DOHH2 (cell line): ENCODE results near the gene PPM1A.

Experiments
- H3F3A ChIP-seq: fragments of 200-600 bp; sonication (generic), shearing (Covaris generic); 2 replicates; pipeline ENCODE4 v1.6.0; 2016; ENCODE audit warnings: antibody characterized with exemption, mild to moderate bottlenecking; ENCODE audit not compliant: control insufficient read depth, insufficient read depth
- H3K27ac ChIP-seq: fragments of 200-600 bp; sonication (generic); 2 replicates; pipeline ENCODE4 v1.5.1; 2014; ENCODE audit warnings: low read depth, mild to moderate bottlenecking, low read length, moderate library complexity
- H3K27me3 ChIP-seq: fragments of 200-600 bp; sonication (generic); 2 replicates; pipeline ENCODE4 v1.6.1; 2014; ENCODE audit warnings: mild to moderate bottlenecking, low read length, mixed read lengths; ENCODE audit not compliant: control insufficient read depth
- H3K36me3 ChIP-seq: fragments of 200-600 bp; sonication (generic); 2 replicates; pipeline ENCODE4 v1.6.1; 2014; ENCODE audit warnings: mild to moderate bottlenecking, low read length, moderate library complexity, mixed read lengths; ENCODE audit not compliant: control insufficient read depth
- H3K4me1 ChIP-seq: fragments of 200-600 bp; sonication (generic); 2 replicates; pipeline ENCODE4 v1.6.1; 2014; ENCODE audit warnings: mild to moderate bottlenecking, low read length, mixed read lengths; ENCODE audit not compliant: control insufficient read depth
- H3K4me2 ChIP-seq: fragments of 200-600 bp; sonication (generic); 2 replicates; pipeline ENCODE4 v1.6.0; 2014; ENCODE audit warnings: mild to moderate bottlenecking, low read length, moderate library complexity
- H3K4me3 ChIP-seq: fragments of 200-600 bp; sonication (generic); 2 replicates; pipeline ENCODE4 v1.5.1; 2014; ENCODE audit warnings: mild to moderate bottlenecking, low read length, mixed read lengths
- H3K79me2 ChIP-seq: fragments of 200-600 bp; sonication (generic); 2 replicates; pipeline ENCODE4 v1.6.1; 2014; ENCODE audit warnings: mild to moderate bottlenecking, low read length, mixed read lengths; ENCODE audit not compliant: control insufficient read depth
- H3K9me2 ChIP-seq: fragments of 200-600 bp; sonication (generic); replicated peaks from 2 replicates; pipeline ENCODE4 v1.6.1; 2014; ENCODE audit warnings: mild to moderate bottlenecking, low read length, mixed read lengths; ENCODE audit not compliant: control insufficient read depth
- H3K9me3 ChIP-seq: fragments of 200-600 bp; sonication (generic); 2 replicates; pipeline ENCODE4 v1.6.1; 2014; ENCODE audit warnings: antibody characterized with exemption, low read length, mixed read lengths; ENCODE audit not compliant: control insufficient read depth, insufficient read depth
- H4K20me1 ChIP-seq: fragments of 200-600 bp; sonication (generic); 2 replicates; pipeline ENCODE4 v1.6.0; 2014; ENCODE audit warnings: low read depth, mild to moderate bottlenecking, antibody characterized with exemption, low read length, moderate library complexity; ENCODE audit not compliant: control insufficient read depth, insufficient read depth
- CTCF ChIP-seq: fragments of 200-600 bp; sonication (generic); IDR thresholded peaks from one replicate; pipeline ENCODE4 v1.5.1; 2014; ENCODE audit warnings: antibody characterized with exemption, mild to moderate bottlenecking, low read depth, low read length; ENCODE audit not compliant: poor library complexity, severe bottlenecking
- EZH2phosphoT487 ChIP-seq: fragments of 200-600 bp; sonication (generic); IDR thresholded peaks from 2 replicates; pipeline ENCODE4 v1.6.1; 2017; ENCODE audit warnings: borderline replicate concordance, mild to moderate bottlenecking, antibody characterized with exemption, low read length, moderate library complexity, mixed read lengths

The PPM1A gene

DNA sequence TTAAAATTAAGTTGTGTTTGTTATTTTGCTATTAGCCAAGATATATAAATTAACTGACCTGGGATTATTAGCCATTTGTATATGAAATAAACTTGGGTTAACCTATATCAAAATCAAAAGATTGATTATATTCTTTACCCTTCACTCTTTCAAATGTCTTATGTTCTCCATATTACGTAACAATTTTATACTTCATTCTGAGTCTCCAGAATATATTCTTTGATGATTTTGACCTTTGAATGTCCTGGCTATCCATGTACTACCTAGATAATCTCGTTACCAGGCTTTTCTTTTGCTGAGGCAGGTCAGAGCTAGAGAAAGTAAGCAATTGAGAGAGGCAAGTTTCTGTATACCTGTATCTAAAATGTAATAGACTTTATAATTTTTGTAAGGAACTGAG lies 3.6 kb downstream of the PPM1A start:
- Histone ChIP-seq H3F3A (no peaks in the 10 kb centered on the region), H3K27me3 (no peaks in the 10 kb centered on the region), H3K27ac (no peak overlapping the region), H3K36me3 (peaks cover 50% of the 10 kb centered on the region), H3K4me2 (peak overlapping the region; percentile 85), H4K20me1 (peaks cover 12% of the 10 kb centered on the region; the same call in 1 of the 2 replicates), H3K9me2 (no peaks in the 10 kb centered on the region), H3K4me3 (no peak overlapping the region), H3K9me3 (no peaks in the 10 kb centered on the region), H3K4me1 (peaks cover 51% of the 10 kb centered on the region), H3K79me2 (peaks cover 87% of the 10 kb centered on the region)
- TF ChIP-seq EZH2phosphoT487: no peak
- no peak for TF ChIP-seq CTCF

DNA sequence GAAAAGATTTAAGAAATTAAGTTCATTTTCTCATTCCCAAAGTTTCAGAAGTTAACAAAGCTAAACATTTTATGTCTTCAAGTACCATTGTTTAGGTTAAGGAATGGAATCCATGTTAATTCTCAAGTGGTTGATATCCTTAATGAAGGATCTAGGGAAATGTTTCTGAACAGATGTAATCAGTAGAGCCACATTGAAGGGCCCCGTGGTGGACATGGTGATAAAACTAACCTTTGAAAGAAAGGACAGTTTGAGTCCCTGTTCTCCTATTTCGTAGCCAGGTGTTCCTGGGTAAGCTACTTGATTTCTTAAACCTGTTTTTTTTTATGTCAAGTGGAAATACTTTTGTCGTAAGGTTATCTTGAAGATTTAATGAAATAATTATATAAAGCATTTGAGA lies 4.6 kb downstream of the PPM1A start:
- no peak for TF ChIP-seq CTCF
- TF ChIP-seq EZH2phosphoT487: no peak
- no peaks in the 10 kb centered on the region for H3F3A ChIP-seq
- no peaks in the 10 kb centered on the region for H3K9me2 ChIP-seq
- H3K4me1 ChIP-seq: peaks cover 44% of the 10 kb centered on the region
- no peaks in the 10 kb centered on the region for H3K9me3 ChIP-seq
- H3K36me3 ChIP-seq: peaks cover 60% of the 10 kb centered on the region
- H3K27me3 ChIP-seq: no peaks in the 10 kb centered on the region
- H3K4me2 ChIP-seq: no peak overlapping the region
- peaks cover 92% of the 10 kb centered on the region for H3K79me2 ChIP-seq
- no peak overlapping the region for H3K4me3 ChIP-seq
- no peak overlapping the region for H3K27ac ChIP-seq
- peaks cover 12% of the 10 kb centered on the region; the same call in 1 of the 2 replicates for H4K20me1 ChIP-seq

- no peak for TF ChIP-seq EZH2phosphoT487
- TF ChIP-seq CTCF: no peak
Observed at GRCh38 chr14:60254176-60254575, 5.2 kb downstream of the PPM1A start.

More at GRCh38 chr14:60254176-60254575, 5.2 kb downstream of the PPM1A start:
- Histone ChIP-seq H3K4me1 (peaks cover 43% of the 10 kb centered on the region), H3K36me3 (peaks cover 64% of the 10 kb centered on the region), H3K79me2 (peaks cover 96% of the 10 kb centered on the region), H3K4me2 (no peak overlapping the region), H3K9me2 (no peaks in the 10 kb centered on the region), H3K4me3 (no peak overlapping the region), H3F3A (no peaks in the 10 kb centered on the region), H3K27ac (no peak overlapping the region), H3K9me3 (no peaks in the 10 kb centered on the region), H4K20me1 (peaks cover 12% of the 10 kb centered on the region; the same call in 1 of the 2 replicates), H3K27me3 (no peaks in the 10 kb centered on the region)
